ENCODE results near the gene NCBP3.
A peak's percentile ranks its signal among the peaks of the same experiment; 100 is the strongest.

Gene NCBP3

DNA sequence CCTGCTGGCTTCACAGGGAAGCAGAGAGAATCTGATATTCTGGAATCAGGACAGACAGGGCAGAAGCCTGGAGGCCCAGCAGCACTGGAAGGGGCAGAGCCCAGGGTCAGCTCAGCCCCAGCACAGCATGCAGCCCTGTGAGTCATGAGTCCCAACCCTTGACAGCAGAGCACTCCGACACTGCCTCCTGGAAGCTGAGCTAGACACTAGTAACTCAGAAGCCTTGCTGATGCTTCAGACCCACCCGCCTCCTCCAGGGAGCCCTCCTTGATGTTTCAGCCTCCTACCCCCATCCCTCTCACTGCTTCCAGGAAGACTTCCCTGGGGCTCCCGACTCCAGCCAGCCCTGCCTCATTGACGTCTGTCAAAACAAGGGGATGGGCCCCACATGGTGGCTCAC lies 39.9 kb upstream of the NCBP3 start:
- DNase-seq = no peak
- no peak overlapping the region for H3K27ac ChIP-seq

DNA sequence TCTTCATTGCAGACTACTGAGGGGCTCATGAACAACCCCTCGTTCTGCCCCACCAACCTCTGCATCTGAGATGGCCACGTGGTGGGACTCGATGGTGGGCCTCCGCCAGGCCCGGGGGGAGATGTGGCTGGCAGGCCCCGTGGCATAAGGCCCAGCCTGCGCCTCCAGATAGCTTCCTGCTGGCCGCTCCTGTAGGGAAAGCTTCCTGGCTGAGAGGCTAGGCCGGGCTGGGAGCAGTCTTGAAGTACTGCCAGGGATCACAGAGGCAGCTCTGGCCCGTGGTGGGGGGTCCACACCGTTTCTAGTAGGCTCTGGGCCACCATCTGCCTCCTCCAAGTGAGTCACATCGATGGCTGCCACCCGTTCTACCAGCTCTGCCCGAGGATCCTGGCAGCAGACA lies 39.2 kb upstream of the NCBP3 start:
- TF ChIP-seq, protein P1, sequence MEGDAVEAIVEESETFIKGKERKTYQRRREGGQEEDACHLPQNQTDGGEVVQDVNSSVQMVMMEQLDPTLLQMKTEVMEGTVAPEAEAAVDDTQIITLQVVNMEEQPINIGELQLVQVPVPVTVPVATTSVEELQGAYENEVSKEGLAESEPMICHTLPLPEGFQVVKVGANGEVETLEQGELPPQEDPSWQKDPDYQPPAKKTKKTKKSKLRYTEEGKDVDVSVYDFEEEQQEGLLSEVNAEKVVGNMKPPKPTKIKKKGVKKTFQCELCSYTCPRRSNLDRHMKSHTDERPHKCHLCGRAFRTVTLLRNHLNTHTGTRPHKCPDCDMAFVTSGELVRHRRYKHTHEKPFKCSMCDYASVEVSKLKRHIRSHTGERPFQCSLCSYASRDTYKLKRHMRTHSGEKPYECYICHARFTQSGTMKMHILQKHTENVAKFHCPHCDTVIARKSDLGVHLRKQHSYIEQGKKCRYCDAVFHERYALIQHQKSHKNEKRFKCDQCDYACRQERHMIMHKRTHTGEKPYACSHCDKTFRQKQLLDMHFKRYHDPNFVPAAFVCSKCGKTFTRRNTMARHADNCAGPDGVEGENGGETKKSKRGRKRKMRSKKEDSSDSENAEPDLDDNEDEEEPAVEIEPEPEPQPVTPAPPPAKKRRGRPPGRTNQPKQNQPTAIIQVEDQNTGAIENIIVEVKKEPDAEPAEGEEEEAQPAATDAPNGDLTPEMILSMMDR (IDR thresholded peaks at IDR 0.05; ENCODE audit: low read depth, low read length) = no peak
- H3K36me3 ChIP-seq = peaks cover 50% of the 10 kb centered on the region
- no peaks in the 10 kb centered on the region for H3K27me3 ChIP-seq (ENCODE audit: insufficient read depth, low read depth, severe bottlenecking)
- no peak overlapping the region for H3K27ac ChIP-seq
- no peak overlapping the region for H3K4me3 ChIP-seq (ENCODE audit: low read depth, low read length)
- no peak for DNase-seq
- no peaks in the 10 kb centered on the region for H3K9me3 ChIP-seq (ENCODE audit: severe bottlenecking)

More for the DNA sequence above, 39.9 kb upstream of the NCBP3 start:
- H3K36me3 ChIP-seq = peaks cover 50% of the 10 kb centered on the region
- TF ChIP-seq, protein P1 (IDR thresholded peaks at IDR 0.05; ENCODE audit: low read depth, low read length) = no peak
- H3K27me3 ChIP-seq (ENCODE audit: insufficient read depth, low read depth, severe bottlenecking) = no peaks in the 10 kb centered on the region
- no peaks in the 10 kb centered on the region for H3K9me3 ChIP-seq (ENCODE audit: severe bottlenecking)
- no peak overlapping the region for H3K4me3 ChIP-seq (ENCODE audit: low read depth, low read length)

DNA sequence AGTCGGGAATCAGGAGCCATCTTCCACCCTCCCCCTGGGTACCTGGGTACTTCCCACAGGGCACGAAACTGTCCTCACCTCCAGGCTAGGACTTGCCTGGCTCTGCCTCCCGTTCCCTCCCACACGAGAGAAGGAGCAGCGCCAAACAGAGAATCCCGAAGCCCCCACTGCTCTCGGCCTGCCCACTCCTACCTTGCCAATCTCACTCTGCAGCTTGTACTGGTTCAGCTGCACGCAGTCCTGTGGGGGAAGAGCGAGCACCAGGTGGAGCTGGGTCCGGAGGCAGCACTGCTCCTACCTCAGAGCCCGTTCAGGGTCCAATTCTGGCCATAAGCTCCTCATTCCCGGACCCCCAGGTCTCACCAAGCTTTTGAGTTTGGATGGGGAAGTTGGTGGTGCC lies 38.1 kb upstream of the NCBP3 start:
- Histone ChIP-seq H3K36me3 (peaks cover 54% of the 10 kb centered on the region), H3K4me3 (ENCODE audit: low read depth, low read length) (no peak overlapping the region), H3K9me3 (ENCODE audit: severe bottlenecking) (no peaks in the 10 kb centered on the region), H3K27me3 (ENCODE audit: insufficient read depth, low read depth, severe bottlenecking) (no peaks in the 10 kb centered on the region), H3K27ac (peak overlapping the region; percentile 36; the same call in 1 of the 2 replicates)
- DNase-seq = no peak
- TF ChIP-seq, protein P1 (IDR thresholded peaks at IDR 0.05; ENCODE audit: low read depth, low read length) = no peak

DNA sequence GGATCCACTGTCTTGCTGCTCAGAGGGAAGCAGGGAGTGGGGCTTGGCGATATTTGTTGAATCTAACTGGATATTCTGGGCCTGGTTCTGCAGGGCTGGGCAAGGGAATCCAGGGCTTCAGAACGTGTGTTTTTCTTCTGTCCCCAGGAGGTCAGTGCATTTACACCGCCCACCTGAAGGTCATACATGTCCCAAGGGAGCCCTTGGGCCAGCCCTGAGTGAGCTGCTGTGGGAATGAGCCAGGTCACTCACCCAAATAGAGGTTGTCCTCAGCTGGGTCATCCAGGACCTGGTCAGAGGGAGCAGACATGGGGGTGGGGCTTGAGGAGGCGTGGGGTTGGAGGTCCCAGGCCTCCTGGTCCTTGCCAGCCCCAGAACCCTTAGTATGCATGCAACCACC lies 36.2 kb upstream of the NCBP3 start:
- peak overlapping the region; percentile 99 for H3K27ac ChIP-seq

DNA sequence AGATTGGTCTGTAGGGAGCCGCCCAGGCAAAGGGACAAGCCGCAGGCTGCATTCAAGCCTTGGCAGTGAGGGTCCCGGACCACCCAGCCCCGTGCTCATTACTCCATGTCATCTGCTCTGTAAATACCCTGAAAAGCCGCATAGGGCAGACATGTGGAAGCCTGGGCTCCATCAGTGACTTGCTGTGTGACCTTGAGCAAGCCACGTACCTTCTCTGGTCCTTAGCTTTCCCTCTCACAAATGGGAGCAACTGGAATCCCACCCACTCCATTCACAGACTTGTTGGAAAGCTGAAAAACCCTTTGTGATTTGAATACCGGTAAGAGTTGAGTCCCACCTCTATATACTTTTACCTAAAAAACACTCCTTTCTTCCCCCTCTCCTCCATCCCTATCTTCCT lies 34.9 kb upstream of the NCBP3 start:
- no peak for DNase-seq
- no peak overlapping the region for H3K4me3 ChIP-seq (ENCODE audit: low read depth, low read length)
- no peaks in the 10 kb centered on the region for H3K27me3 ChIP-seq (ENCODE audit: insufficient read depth, low read depth, severe bottlenecking)
- H3K36me3 ChIP-seq = peaks cover 76% of the 10 kb centered on the region
- no peaks in the 10 kb centered on the region for H3K9me3 ChIP-seq (ENCODE audit: severe bottlenecking)
- TF ChIP-seq, protein P1 (IDR thresholded peaks at IDR 0.05; ENCODE audit: low read depth, low read length) = no peak
- H3K27ac ChIP-seq = peak overlapping the region; percentile 99

More for the DNA sequence above, 36.2 kb upstream of the NCBP3 start:
- no peaks in the 10 kb centered on the region for H3K9me3 ChIP-seq (ENCODE audit: severe bottlenecking)
- H3K36me3 ChIP-seq = peaks cover 66% of the 10 kb centered on the region
- TF ChIP-seq, protein P1 (IDR thresholded peaks at IDR 0.05; ENCODE audit: low read depth, low read length) = no peak
- no peak overlapping the region for H3K4me3 ChIP-seq (ENCODE audit: low read depth, low read length)
- DNase-seq = no peak
- H3K27me3 ChIP-seq (ENCODE audit: insufficient read depth, low read depth, severe bottlenecking) = no peaks in the 10 kb centered on the region

All from WERI-Rb-1 (cell line).